ENCODE data around the gene SH3BP1.

SH3BP1 gene

GRCh38 chr22:37660709-37661045 is 21.2 kb downstream of the SH3BP1 start:
- no peak for DNase-seq

GRCh38 chr22:37661160-37661924 is 21.9 kb downstream of the SH3BP1 start:
- DNase-seq: peak; percentile 36

GRCh38 chr22:37662039-37662438 is 22.6 kb downstream of the SH3BP1 start:
- peak; percentile 62 for DNase-seq

GRCh38 chr22:37663521-37664140 is 24.2 kb downstream of the SH3BP1 start:
- DNase-seq: no peak

GRCh38 chr22:37664249-37665101 is 25.0 kb downstream of the SH3BP1 start:
- no peak for DNase-seq

- DNase-seq: no peak
These were observed 26.0 kb downstream of the SH3BP1 start for GRCh38 chr22:37665487-37665886.

- DNase-seq: no peak
These were observed 30.1 kb downstream of the SH3BP1 start for GRCh38 chr22:37669586-37669985.

GRCh38 chr22:37672206-37672919 is 32.9 kb downstream of the SH3BP1 start:
- DNase-seq: no peak

GRCh38 chr22:37672920-37673455 is 33.5 kb downstream of the SH3BP1 start:
- DNase-seq: peak; percentile 14

GRCh38 chr22:37674248-37674647 is 34.8 kb downstream of the SH3BP1 start:
- DNase-seq: no peak

GRCh38 chr22:37674951-37675929 is 35.8 kb downstream of the SH3BP1 start, which contains the start of gene LGALS1:
TSS of gene LGALS1 (plus strand) at chr22:37675636. CDS start at chr22:37675703, 67 bp downstream.
- DNase-seq: peak; percentile 92

- DNase-seq: peak; percentile 27
These were observed 36.7 kb downstream of the SH3BP1 start for GRCh38 chr22:37675930-37676735.

GRCh38 chr22:37676736-37677492 is 37.4 kb downstream of the SH3BP1 start:
- peak; percentile 95 for DNase-seq

- no peak for DNase-seq
These were observed 38.1 kb downstream of the SH3BP1 start for GRCh38 chr22:37677493-37677974.

- no peak for DNase-seq
These were observed 38.9 kb downstream of the SH3BP1 start for GRCh38 chr22:37678372-37678771.

GRCh38 chr22:37679670-37680069 is 40.2 kb downstream of the SH3BP1 start:
- no peak for DNase-seq

GRCh38 chr22:37680191-37680851 is 40.9 kb downstream of the SH3BP1 start:
- DNase-seq: no peak

GRCh38 chr22:37681001-37681424 is 41.5 kb downstream of the SH3BP1 start:
- DNase-seq: peak; percentile 12

GRCh38 chr22:37681556-37682049 is 42.1 kb downstream of the SH3BP1 start:
- peak; percentile 66 for DNase-seq

All from MV-4-11 (cell line).